Gastrocnemius medialis (tissue), 4 donors: ENCODE results near the gene HPGD. TPM values are rescaled to one million over a fixed set of nuclear protein-coding genes. Genes with fewer than 3 reads are reported as not detected.

Experiments
- ATAC-seq, 2 donors: fragments of 150-250 bp; one replicate each; pipeline ENCODE4 v1.9.1; 2016
- DNase-seq, 2 donors: peaks; one replicate each; pipeline ENCODE4 v3.0.0-alpha.2; 2019
- H3K27ac ChIP-seq, 4 donors: fragments of 200-600 bp; sonication (generic); 1 replicate in 1 of 4; 2 replicates in 3 of 4; pipeline ENCODE4 v1.5.1; 2016 to 2018; ENCODE audit warnings: mild to moderate bottlenecking in 2 of 4, moderate library complexity in 1 of 4
- H3K27me3 ChIP-seq, 3 donors: fragments of 200-600 bp; sonication (generic) in 2 of 3; 1 replicate in 1 of 3; 2 replicates in 2 of 3; pipeline versions ENCODE4 v1.5.1 to v1.6.0; 2016 to 2019; ENCODE audit warnings: mild to moderate bottlenecking in 1 of 3, moderate library complexity in 1 of 3
- H3K36me3 ChIP-seq, 2 donors: fragments of 200-600 bp; sonication (generic) in 1 of 2; one replicate each; pipeline ENCODE4 v1.5.1; 2017 to 2018
- H3K4me1 ChIP-seq, 2 donors: fragments of 200-600 bp; sonication (generic) in 1 of 2; one replicate each; pipeline ENCODE4 v1.5.1; 2016 to 2017; ENCODE audit warnings: mild to moderate bottlenecking in 2 of 2
- H3K4me3 ChIP-seq, 4 donors: fragments of 200-600 bp; sonication (generic) in 3 of 4; 1 replicate in 1 of 4; 2 replicates in 3 of 4; pipeline ENCODE4 v1.5.1; 2016 to 2019; ENCODE audit warnings: mild to moderate bottlenecking in 2 of 4
- H3K9me3 ChIP-seq, 3 donors: fragments of 200-600 bp; sonication (generic) in 2 of 3; 1 replicate in 1 of 3; 2 replicates in 2 of 3; pipeline ENCODE4 v1.5.1; 2016 to 2019
- CTCF ChIP-seq, 5 experiments: fragments of 450-650 bp in 3 of 5; fragments of 200-600 bp in 2 of 5; sonication (generic) in 2 of 5; IDR thresholded peaks in 4 of 5; conservative IDR thresholded peaks in 1 of 5; 1 replicate in 4 of 5; 2 replicates in 1 of 5; pipeline ENCODE4 v1.5.1; 2016 to 2019; ENCODE audit warnings: antibody characterized with exemption in 5 of 5, mild to moderate bottlenecking in 3 of 5, moderate library complexity in 3 of 5
- POLR2A ChIP-seq, 2 donors: fragments of 450-650 bp; IDR thresholded peaks; one replicate each; pipeline ENCODE4 v1.6.1; 2017; ENCODE audit warnings: antibody characterized with exemption in 2 of 2, mild to moderate bottlenecking in 2 of 2, moderate library complexity in 2 of 2
- in situ Hi-C, 4 donors: fragments of 200-750 bp; cut with MboI; loops; one replicate each; pipeline versions ENCODE4 v1.15.0 to v1.8.0; 2017; ENCODE audit warnings: low sequenced_read_pairs in 4 of 4
- intact Hi-C: fragments of 100-400 bp; cut with DNase I; formaldehyde crosslinking; loops from one replicate; pipeline ENCODE4 v1.15.1; 2023; ENCODE audit warnings: low total_unique reads
- total RNA-seq, 4 donors: library from RNA; depleted of rRNA; stranded (reverse); fragments of >200 nt; gene quantifications; one replicate each; pipeline versions ENCODE4 v1.1.0 to v1.2.3, GENCODE V29; 2016

The HPGD gene
- total RNA-seq, 4 donors from 2014 or later = 1.2 to 12.9 (median 3.8) TPM

GRCh38 chr4:174524242-174524641, 2.0 kb upstream of the HPGD start:
- H3K36me3 ChIP-seq = no peaks in the 10 kb centered on the region
- no peak for ATAC-seq
- DNase-seq = no peak
- TF ChIP-seq POLR2A (IDR thresholded peaks at IDR 0.05) (no peak), CTCF (IDR thresholded peaks at IDR 0.05 in 4 of 5, conservative IDR thresholded peaks at IDR 0.05 in 1 of 5) (no peak)
- no peak overlapping the region for H3K4me3 ChIP-seq
- peaks cover 0 to 3% (median 0%) of the 10 kb centered on the region in 3 donors for H3K27me3 ChIP-seq
- peaks cover 0 to 3% of the 10 kb centered on the region in 2 donors for H3K4me1 ChIP-seq
- H3K9me3 ChIP-seq = no peaks in the 10 kb centered on the region
- no peak overlapping the region for H3K27ac ChIP-seq
- intact Hi-C loops = no loop called here
- in situ Hi-C loops = no loop called here

DNA sequence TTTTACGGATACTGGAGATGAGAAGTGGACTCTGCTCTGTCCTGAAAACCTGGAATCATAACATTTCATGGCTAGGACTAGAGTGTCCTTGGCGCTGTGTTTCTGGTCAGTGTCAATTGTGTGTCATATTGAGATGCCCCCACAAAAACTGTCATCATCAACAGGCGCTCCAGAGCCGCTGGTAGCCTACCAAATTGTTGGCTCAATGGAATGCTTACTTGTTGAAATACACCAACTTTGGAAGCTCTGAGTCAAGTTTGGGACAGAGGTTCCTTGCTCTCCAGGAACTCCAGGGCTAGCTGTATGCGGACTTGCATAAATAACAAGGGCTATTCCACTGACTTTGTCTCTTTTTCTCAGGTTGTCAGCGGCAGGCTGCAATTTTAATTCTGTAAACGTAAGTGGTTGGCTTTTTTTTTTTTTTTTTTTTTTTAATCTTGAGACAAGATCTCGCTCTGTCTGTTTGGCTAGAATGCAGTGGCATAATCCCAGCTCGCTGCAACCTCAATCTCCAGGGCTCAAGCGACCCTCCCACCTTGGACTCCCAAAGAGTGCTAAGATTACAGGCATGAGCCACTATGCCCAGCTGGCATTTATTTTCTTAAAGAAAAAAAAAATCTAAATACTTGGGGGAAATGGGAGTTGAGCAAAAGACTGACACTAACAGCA, 871 bp upstream of the HPGD start:
- in situ Hi-C loops = no loop called here
- H3K4me3 ChIP-seq = peak overlapping the region; percentile 56 to 66 (median 60)
- H3K36me3 ChIP-seq = no peaks in the 10 kb centered on the region
- peak overlapping the region in 1 of 4 donors; percentile 31 for H3K27ac ChIP-seq
- no peak for DNase-seq
- ATAC-seq = peak; percentile 28
- H3K9me3 ChIP-seq = no peaks in the 10 kb centered on the region
- peaks cover 0 to 3% of the 10 kb centered on the region in 2 donors for H3K4me1 ChIP-seq
- peaks cover 0 to 3% (median 0%) of the 10 kb centered on the region in 3 donors for H3K27me3 ChIP-seq
- intact Hi-C loops = no loop called here
- TF ChIP-seq POLR2A (IDR thresholded peaks at IDR 0.05) (no peak), CTCF (IDR thresholded peaks at IDR 0.05 in 4 of 5, conservative IDR thresholded peaks at IDR 0.05 in 1 of 5) (no peak)

DNA sequence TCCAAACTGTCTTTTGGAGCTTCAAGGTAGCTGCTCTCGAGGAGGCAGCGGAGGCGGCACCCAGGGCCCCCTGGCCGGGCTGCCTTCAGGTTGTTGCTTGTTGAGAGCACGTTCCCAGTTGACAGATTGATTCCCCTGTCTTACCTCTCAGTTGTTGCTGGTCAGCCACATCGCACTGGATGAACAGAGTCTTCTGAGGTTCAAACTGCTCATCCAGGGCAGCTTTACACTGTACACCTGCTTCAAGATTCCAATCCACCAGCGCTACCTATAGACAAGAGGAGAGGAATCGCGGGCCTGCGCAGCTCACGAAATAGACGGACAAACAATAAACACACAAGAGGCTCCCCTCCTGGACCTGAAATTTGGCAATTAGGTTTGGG, 497 bp downstream of the HPGD start:
- no peaks in the 10 kb centered on the region for H3K9me3 ChIP-seq
- H3K27me3 ChIP-seq = peaks cover 0 to 3% (median 0%) of the 10 kb centered on the region in 3 donors
- ATAC-seq = peak; percentile 15 to 51
- intact Hi-C loops = no loop called here
- H3K27ac ChIP-seq = peak overlapping the region in 2 of 4 donors; percentile 30 to 62
- in situ Hi-C loops = no loop called here
- TF ChIP-seq POLR2A (IDR thresholded peaks at IDR 0.05) (no peak), CTCF (IDR thresholded peaks at IDR 0.05 in 4 of 5, conservative IDR thresholded peaks at IDR 0.05 in 1 of 5) (no peak)
- H3K4me1 ChIP-seq = peaks cover 0 to 3% of the 10 kb centered on the region in 2 donors
- no peaks in the 10 kb centered on the region for H3K36me3 ChIP-seq
- no peak for DNase-seq
- peak overlapping the region; percentile 56 to 66 (median 60) for H3K4me3 ChIP-seq

GRCh38 chr4:174520660-174521059, 1.6 kb downstream of the HPGD start:
- H3K36me3 ChIP-seq = no peaks in the 10 kb centered on the region
- intact Hi-C loops = no loop called here
- H3K9me3 ChIP-seq = no peaks in the 10 kb centered on the region
- peaks cover 0 to 3% of the 10 kb centered on the region in 2 donors for H3K4me1 ChIP-seq
- peaks cover 0 to 3% (median 0%) of the 10 kb centered on the region in 3 donors for H3K27me3 ChIP-seq
- DNase-seq (no peak), ATAC-seq (peak in 1 of 2 donors; percentile 27)
- H3K27ac ChIP-seq = no peak overlapping the region
- in situ Hi-C loops = no loop called here
- no peak for TF ChIP-seq POLR2A (IDR thresholded peaks at IDR 0.05)
- TF ChIP-seq CTCF (IDR thresholded peaks at IDR 0.05 in 4 of 5, conservative IDR thresholded peaks at IDR 0.05 in 1 of 5) = no peak
- H3K4me3 ChIP-seq = no peak overlapping the region
